AG04449 (cell line): ENCODE measurements around the gene MYO10.
A peak's percentile ranks its signal among the peaks of the same experiment; 100 is the strongest.

ENCODE experiments used
- CTCF ChIA-PET: fragments of 350-600 bp; formaldehyde crosslinking; extraction: SDS; loops from one replicate; lab custom pipeline; 2021; ENCODE audit warnings: antibody characterized with exemption; lab: Yijun Ruan, JAX
- POLR2A ChIA-PET: fragments of 400-600, 350-600 bp; formaldehyde crosslinking; extraction: SDS; loops from one replicate; lab custom pipeline; 2020; ENCODE audit warnings: antibody characterized with exemption, inconsistent platforms; lab: Yijun Ruan, JAX
- DNase-seq: peaks from one replicate; pipeline ENCODE4 v3.0.0-alpha.2; 2010; ENCODE audit warnings: low read depth, low spot score
- H3K4me3 ChIP-seq: 2 replicates; pipeline ENCODE4 v1.5.1; 2011; ENCODE audit warnings: low read depth, mild to moderate bottlenecking, control low read depth, low read length
- CTCF ChIP-seq: IDR thresholded peaks from one replicate; pipeline ENCODE4 v1.5.1; 2011; ENCODE audit warnings: mild to moderate bottlenecking, moderate library complexity, low read length, control low read depth, inconsistent platforms; ENCODE audit not compliant: insufficient read depth; ENCODE audit errors: missing control alignments

MYO10 gene

GRCh38 chr5:16806711-16807546 is 129.2 kb downstream of the MYO10 start:
- H3K4me3 ChIP-seq, result no peak overlapping the region
- POLR2A ChIA-PET, result no interaction called here
- DNase-seq, result no peak
- no peak for TF ChIP-seq CTCF
- CTCF ChIA-PET, result interaction anchor here (1.1 to 3.6 kb wide), 5 partner anchors 16 to 388 kb away, joined by 3 to 48 read pairs (median 8); no protein-coding TSS in a partner anchor

- TF ChIP-seq CTCF, result peak; percentile 42
- CTCF ChIA-PET, result interaction anchor here (0.6 to 3.6 kb wide), 13 partner anchors 13 to 399 kb away, joined by 3 to 48 read pairs (median 4); no protein-coding TSS in a partner anchor
- POLR2A ChIA-PET, result interaction anchor here (0.7 kb wide), 1 partner anchor 65 kb away, joined by 3 read pairs; no protein-coding TSS in a partner anchor
- no peak overlapping the region for H3K4me3 ChIP-seq
- DNase-seq, result no peak
These were observed 130.6 kb downstream of the MYO10 start for GRCh38 chr5:16805486-16805885.

- POLR2A ChIA-PET, result no interaction called here
- no peak for DNase-seq
These were observed 132.3 kb downstream of the MYO10 start for GRCh38 chr5:16803831-16804230.

GRCh38 chr5:16800477-16800876 is 135.6 kb downstream of the MYO10 start:
- no peak overlapping the region for H3K4me3 ChIP-seq
- no peak for TF ChIP-seq CTCF
- ChIA-PET POLR2A (no interaction called here), CTCF (interaction anchor here (0.7 to 10.9 kb wide), 5 partner anchors 9 to 390 kb away, joined by 3 to 189 read pairs (median 5); no protein-coding TSS in a partner anchor)
- DNase-seq, result no peak

More at GRCh38 chr5:16803831-16804230, 132.3 kb downstream of the MYO10 start:
- TF ChIP-seq CTCF, result no peak
- CTCF ChIA-PET, result interaction anchor here (1.2 kb wide), 1 partner anchor 387 kb away, joined by 4 read pairs; no protein-coding TSS in a partner anchor
- H3K4me3 ChIP-seq, result no peak overlapping the region

GRCh38 chr5:16799796-16800195 is 136.3 kb downstream of the MYO10 start:
- DNase-seq, result no peak
- ChIA-PET CTCF (interaction anchor here (0.9 to 10.9 kb wide), 5 partner anchors 8 to 390 kb away, joined by 3 to 189 read pairs (median 5); no protein-coding TSS in a partner anchor), POLR2A (no interaction called here)
- no peak for TF ChIP-seq CTCF
- no peak overlapping the region for H3K4me3 ChIP-seq

DNA sequence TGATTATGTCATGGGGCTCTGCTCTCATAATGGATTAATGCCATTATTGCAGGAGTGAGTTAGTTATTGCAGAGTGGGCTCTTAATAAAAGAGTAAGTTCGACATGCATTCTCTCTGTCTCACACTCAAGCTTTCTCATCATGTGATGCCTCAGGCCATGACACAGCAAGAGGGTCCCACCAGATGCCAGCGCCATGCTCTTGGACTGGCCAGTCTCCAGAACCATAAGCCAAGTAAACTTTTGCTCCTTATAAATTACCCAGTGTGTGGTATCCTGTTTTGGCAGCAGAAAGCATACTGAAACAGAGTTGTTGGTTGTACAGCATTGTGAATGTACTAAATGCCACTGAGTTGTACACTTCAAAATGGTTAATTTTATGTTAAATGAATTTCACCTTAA is 138.1 kb downstream of the MYO10 start:
- CTCF ChIA-PET, result interaction anchor here (10.9 kb wide), 1 partner anchor 392 kb away, joined by 189 read pairs; no protein-coding TSS in a partner anchor

More for the DNA sequence above, 138.1 kb downstream of the MYO10 start:
- DNase-seq, result no peak
- POLR2A ChIA-PET, result no interaction called here
- no peak overlapping the region for H3K4me3 ChIP-seq
- no peak for TF ChIP-seq CTCF
